Endodermal cell (in vitro differentiated cells): ENCODE measurements around the gene CTDP1. TPM values are rescaled to one million over a fixed set of nuclear protein-coding genes. Genes with fewer than 3 reads are reported as not detected.
A peak's percentile ranks its signal among the peaks of the same experiment; 100 is the strongest.

Experiments
- DNase-seq: peaks from one replicate; pipeline ENCODE4 v3.0.0-alpha.2; 2017
- H3K27ac ChIP-seq: 2 replicates; pipeline ENCODE4 v1.5.1; 2013; ENCODE audit warnings: mild to moderate bottlenecking, low read depth, low read length, moderate library complexity
- H3K27me3 ChIP-seq: 2 replicates; pipeline ENCODE4 v1.6.1; 2013; ENCODE audit warnings: mild to moderate bottlenecking, low read length, moderate library complexity; ENCODE audit not compliant: insufficient read depth, control insufficient read depth, poor library complexity, severe bottlenecking
- H3K36me3 ChIP-seq: 2 replicates; pipeline ENCODE4 v1.7.0; 2013; ENCODE audit warnings: mild to moderate bottlenecking, low read length, moderate library complexity; ENCODE audit not compliant: control insufficient read depth, insufficient read depth
- H3K4me1 ChIP-seq: one replicate; pipeline ENCODE4 v1.7.0; 2013; ENCODE audit warnings: low read length; ENCODE audit not compliant: control insufficient read depth, insufficient read depth
- H3K4me3 ChIP-seq: 2 replicates; pipeline ENCODE4 v1.5.1; 2013; ENCODE audit warnings: mild to moderate bottlenecking, low read length, moderate library complexity
- H3K9ac ChIP-seq: 2 replicates; pipeline ENCODE4 v1.6.1; 2013; ENCODE audit warnings: mild to moderate bottlenecking, low read length, moderate library complexity; ENCODE audit not compliant: poor library complexity, severe bottlenecking; ENCODE audit errors: extremely low read depth
- H3K9me3 ChIP-seq: 2 replicates; pipeline ENCODE4 v1.6.1; 2013; ENCODE audit warnings: mild to moderate bottlenecking, low read length, moderate library complexity; ENCODE audit not compliant: control insufficient read depth
- H3K27ac Mint-ChIP-seq: 2 replicates; pipeline ENCODE4 v1.8.0; 2020; ENCODE audit warnings: mixed read lengths
- H3K27me3 Mint-ChIP-seq: 2 replicates; pipeline ENCODE4 v1.8.0; 2021; ENCODE audit warnings: mild to moderate bottlenecking, mixed read lengths; ENCODE audit not compliant: insufficient read depth
- H3K36me3 Mint-ChIP-seq: 2 replicates; pipeline ENCODE4 v1.8.0; 2020; ENCODE audit warnings: low read depth, mixed read lengths
- H3K4me1 Mint-ChIP-seq: 2 replicates; pipeline ENCODE4 v1.8.0; 2020; ENCODE audit warnings: mixed read lengths
- H3K4me3 Mint-ChIP-seq: 2 replicates; pipeline ENCODE4 v1.8.0; 2020; ENCODE audit warnings: mild to moderate bottlenecking, moderate library complexity, mixed read lengths
- H3K9me3 Mint-ChIP-seq: 2 replicates; pipeline ENCODE4 v1.8.0; 2020; ENCODE audit warnings: mild to moderate bottlenecking, mixed read lengths
- CTCF ChIP-seq: fragments of 200-600 bp; sonication (generic); conservative IDR thresholded peaks from 2 replicates; pipeline ENCODE4 v1.5.0; 2021; ENCODE audit warnings: antibody characterized with exemption, mild to moderate bottlenecking
- WGBS, 2 experiments: methylation state at CpG; one replicate each; pipeline versions ENCODE4 v1.1.5 to v1.1.7; 2013; ENCODE audit warnings: missing lambda C conversion rate in 2 of 2, mixed read lengths in 1 of 2; ENCODE audit not compliant: insufficient coverage in 1 of 2, insufficient read length in 1 of 2; 5-methylcytosine and 5-hydroxymethylcytosine counted together
- total RNA-seq, 2 donors: library from RNA; stranded (reverse); fragmentation: NEBNext Ultra II Directional in 1 of 2; extraction: Animal tissue kit (Norgen Biotek cat#: 25700) in 1 of 2; gene quantifications; 2 replicates in 1 of 2; 3 replicates in 1 of 2; pipeline ENCODE4 v1.2.1, GENCODE V29; 2021

Gene CTDP1
- total RNA-seq, 2 donors from 2014 or later, result 29.8 to 35.6 TPM

GRCh38 chr18:79677840-79678239 lies 1.8 kb upstream of the CTDP1 start:
- H3K4me1 ChIP-seq, result peaks cover 14% of the 10 kb centered on the region
- peaks cover 9% of the 10 kb centered on the region for H3K36me3 ChIP-seq
- Mint-ChIP-seq H3K4me1 (peaks cover 35% of the 10 kb centered on the region), H3K27ac (peak overlapping the region; percentile 99), H3K27me3 (no peaks in the 10 kb centered on the region), H3K4me3 (peak overlapping the region; percentile 84), H3K36me3 (peaks cover 30% of the 10 kb centered on the region), H3K9me3 (no peaks in the 10 kb centered on the region)
- no peak overlapping the region for H3K27ac ChIP-seq
- H3K27me3 ChIP-seq, result no peaks in the 10 kb centered on the region
- no peak for TF ChIP-seq CTCF
- DNase-seq, result no peak
- H3K9ac ChIP-seq, result peak overlapping the region; percentile 91
- peak overlapping the region; percentile 96 for H3K4me3 ChIP-seq
- 92 to 95% methylated on average over 8 to 9 of the region's 9 CpGs for WGBS, 2 experiments
- no peaks in the 10 kb centered on the region for H3K9me3 ChIP-seq

DNA sequence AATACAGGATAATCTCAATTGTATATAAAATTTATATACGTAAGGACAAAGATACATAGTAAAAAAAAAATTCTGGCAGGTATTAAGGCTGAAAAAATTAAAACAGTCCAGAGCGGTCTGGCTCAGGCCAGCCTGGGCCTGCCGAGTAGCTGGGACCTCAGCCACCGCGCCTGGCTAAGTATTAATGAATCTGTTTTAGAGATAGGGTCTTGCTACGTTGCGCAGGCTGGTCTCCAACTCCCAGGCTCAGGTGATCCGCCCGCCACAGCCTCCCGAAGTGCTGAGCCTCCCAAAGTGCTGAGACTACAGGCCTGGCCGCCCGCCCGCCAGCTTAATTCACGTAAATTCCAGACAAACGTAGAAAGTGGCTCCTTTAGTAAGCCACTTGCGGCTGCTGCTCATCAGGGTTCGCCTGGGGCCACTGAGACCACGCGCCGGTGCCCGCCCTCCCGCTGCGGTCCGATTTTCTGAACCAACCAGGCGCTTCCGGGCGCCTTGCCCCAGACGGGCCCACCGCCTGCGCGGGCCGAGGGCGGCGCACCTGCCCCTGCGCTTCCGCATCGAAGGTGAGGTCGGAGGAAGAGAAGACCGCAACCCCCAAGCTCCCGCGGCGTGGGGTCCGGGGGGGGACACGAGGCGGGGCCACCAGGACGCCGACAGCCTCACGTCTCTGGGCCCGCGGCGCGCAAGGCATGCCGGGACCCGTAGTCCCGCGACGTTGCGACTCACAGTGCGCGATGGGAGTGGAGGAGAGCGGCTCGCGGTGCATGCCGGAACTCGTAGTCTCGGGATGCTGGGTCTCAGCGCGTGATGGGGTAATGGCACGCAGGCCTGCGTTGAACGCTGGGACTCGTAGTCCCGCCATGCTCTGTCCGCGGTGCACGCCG lies 695 bp upstream of the CTDP1 start:
- WGBS, 2 experiments, result 3% methylated on average over 47 to 77 of the region's 77 CpGs
- H3K36me3 Mint-ChIP-seq, result peaks cover 35% of the 10 kb centered on the region

More for the DNA sequence above, 695 bp upstream of the CTDP1 start:
- Mint-ChIP-seq H3K27ac (peak overlapping the region; percentile 99), H3K4me3 (peak overlapping the region; percentile 84), H3K4me1 (peaks cover 46% of the 10 kb centered on the region), H3K9me3 (no peaks in the 10 kb centered on the region), H3K27me3 (no peaks in the 10 kb centered on the region)
- Histone ChIP-seq H3K36me3 (peaks cover 10% of the 10 kb centered on the region), H3K4me3 (peak overlapping the region; percentile 96), H3K27ac (peak overlapping the region; percentile 89), H3K9ac (peak overlapping the region; percentile 91), H3K27me3 (no peaks in the 10 kb centered on the region), H3K9me3 (no peaks in the 10 kb centered on the region), H3K4me1 (peaks cover 25% of the 10 kb centered on the region)
- DNase-seq, result peak; percentile 99
- no peak for TF ChIP-seq CTCF
